ENCODE measurements around the gene DOCK2.

DOCK2 gene

DNA sequence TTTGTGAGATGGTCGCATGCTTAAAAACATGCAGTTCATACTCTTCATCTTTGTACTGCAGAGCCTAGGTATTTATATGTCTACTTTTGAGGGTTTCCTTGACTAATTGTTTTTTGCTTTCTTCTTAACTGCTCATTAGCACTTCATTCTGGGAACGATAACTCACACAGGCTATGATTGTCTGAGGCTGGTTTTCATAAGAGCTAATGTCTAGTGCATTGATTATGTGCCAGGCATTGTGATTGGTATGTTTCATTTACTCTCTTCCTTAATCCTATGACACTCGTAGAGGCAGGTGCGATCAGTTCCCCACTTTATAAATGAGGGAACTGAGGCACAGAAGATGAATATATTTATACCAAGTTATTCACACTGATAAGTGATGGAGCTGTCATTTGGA lies 249.6 kb downstream of the DOCK2 start:
- Histone ChIP-seq H3K4me1 (ENCODE audit: control insufficient read depth, insufficient read depth, low read length) (no peaks in the 10 kb centered on the region), H3K27ac (ENCODE audit: extremely low read depth, low read depth, low read length) (no peak overlapping the region), H3K4me3 (ENCODE audit: low read depth, low read length) (no peak overlapping the region), H3K9me3 (ENCODE audit: control insufficient read depth, insufficient read depth, low read depth, low read length) (no peaks in the 10 kb centered on the region), H3K36me3 (ENCODE audit: control insufficient read depth in 2 of 2, insufficient read depth in 1 of 2, low read length in 2 of 2) (no peaks in the 10 kb centered on the region)
- TF ChIP-seq KLF1 (tag by site-specific recombination; IDR thresholded peaks at IDR 0.05) (no peak), EGR2 (tag by site-specific recombination; IDR thresholded peaks at IDR 0.05; ENCODE audit: low read depth) (no peak), ZXDB (tag by site-specific recombination; IDR thresholded peaks at IDR 0.05) (no peak), ZNF423 (tag by site-specific recombination; IDR thresholded peaks at IDR 0.05) (no peak), SP7 (tag by site-specific recombination; IDR thresholded peaks at IDR 0.05) (no peak), FEZF1 (tag by site-specific recombination; IDR thresholded peaks at IDR 0.05) (no peak), IKZF3 (tag by site-specific recombination; IDR thresholded peaks at IDR 0.05) (no peak), ZNF571 (tag by site-specific recombination; IDR thresholded peaks at IDR 0.05) (no peak), TCF7L2 (IDR thresholded peaks at IDR 0.05; ENCODE audit: borderline replicate concordance, low read depth, low read length) (no peak), YY2 (tag by site-specific recombination; IDR thresholded peaks at IDR 0.05) (no peak), ZNF433 (tag by site-specific recombination; IDR thresholded peaks at IDR 0.05; ENCODE audit: low read depth) (no peak)
- TF ChIP-seq, protein P1, sequence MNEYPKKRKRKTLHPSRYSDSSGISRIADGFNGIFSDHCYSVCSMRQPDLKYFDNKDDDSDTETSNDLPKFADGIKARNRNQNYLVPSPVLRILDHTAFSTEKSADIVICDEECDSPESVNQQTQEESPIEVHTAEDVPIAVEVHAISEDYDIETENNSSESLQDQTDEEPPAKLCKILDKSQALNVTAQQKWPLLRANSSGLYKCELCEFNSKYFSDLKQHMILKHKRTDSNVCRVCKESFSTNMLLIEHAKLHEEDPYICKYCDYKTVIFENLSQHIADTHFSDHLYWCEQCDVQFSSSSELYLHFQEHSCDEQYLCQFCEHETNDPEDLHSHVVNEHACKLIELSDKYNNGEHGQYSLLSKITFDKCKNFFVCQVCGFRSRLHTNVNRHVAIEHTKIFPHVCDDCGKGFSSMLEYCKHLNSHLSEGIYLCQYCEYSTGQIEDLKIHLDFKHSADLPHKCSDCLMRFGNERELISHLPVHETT (tag by site-specific recombination; IDR thresholded peaks at IDR 0.05): no peak
- TF ChIP-seq, protein P2, sequence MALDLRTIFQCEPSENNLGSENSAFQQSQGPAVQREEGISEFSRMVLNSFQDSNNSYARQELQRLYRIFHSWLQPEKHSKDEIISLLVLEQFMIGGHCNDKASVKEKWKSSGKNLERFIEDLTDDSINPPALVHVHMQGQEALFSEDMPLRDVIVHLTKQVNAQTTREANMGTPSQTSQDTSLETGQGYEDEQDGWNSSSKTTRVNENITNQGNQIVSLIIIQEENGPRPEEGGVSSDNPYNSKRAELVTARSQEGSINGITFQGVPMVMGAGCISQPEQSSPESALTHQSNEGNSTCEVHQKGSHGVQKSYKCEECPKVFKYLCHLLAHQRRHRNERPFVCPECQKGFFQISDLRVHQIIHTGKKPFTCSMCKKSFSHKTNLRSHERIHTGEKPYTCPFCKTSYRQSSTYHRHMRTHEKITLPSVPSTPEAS (tag by site-specific recombination; IDR thresholded peaks at IDR 0.05): no peak
- TF ChIP-seq, protein P3, sequence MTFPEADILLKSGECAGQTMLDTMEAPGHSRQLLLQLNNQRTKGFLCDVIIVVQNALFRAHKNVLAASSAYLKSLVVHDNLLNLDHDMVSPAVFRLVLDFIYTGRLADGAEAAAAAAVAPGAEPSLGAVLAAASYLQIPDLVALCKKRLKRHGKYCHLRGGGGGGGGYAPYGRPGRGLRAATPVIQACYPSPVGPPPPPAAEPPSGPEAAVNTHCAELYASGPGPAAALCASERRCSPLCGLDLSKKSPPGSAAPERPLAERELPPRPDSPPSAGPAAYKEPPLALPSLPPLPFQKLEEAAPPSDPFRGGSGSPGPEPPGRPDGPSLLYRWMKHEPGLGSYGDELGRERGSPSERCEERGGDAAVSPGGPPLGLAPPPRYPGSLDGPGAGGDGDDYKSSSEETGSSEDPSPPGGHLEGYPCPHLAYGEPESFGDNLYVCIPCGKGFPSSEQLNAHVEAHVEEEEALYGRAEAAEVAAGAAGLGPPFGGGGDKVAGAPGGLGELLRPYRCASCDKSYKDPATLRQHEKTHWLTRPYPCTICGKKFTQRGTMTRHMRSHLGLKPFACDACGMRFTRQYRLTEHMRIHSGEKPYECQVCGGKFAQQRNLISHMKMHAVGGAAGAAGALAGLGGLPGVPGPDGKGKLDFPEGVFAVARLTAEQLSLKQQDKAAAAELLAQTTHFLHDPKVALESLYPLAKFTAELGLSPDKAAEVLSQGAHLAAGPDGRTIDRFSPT (tag by site-specific recombination; IDR thresholded peaks at IDR 0.05): no peak
- TF ChIP-seq, protein P4, sequence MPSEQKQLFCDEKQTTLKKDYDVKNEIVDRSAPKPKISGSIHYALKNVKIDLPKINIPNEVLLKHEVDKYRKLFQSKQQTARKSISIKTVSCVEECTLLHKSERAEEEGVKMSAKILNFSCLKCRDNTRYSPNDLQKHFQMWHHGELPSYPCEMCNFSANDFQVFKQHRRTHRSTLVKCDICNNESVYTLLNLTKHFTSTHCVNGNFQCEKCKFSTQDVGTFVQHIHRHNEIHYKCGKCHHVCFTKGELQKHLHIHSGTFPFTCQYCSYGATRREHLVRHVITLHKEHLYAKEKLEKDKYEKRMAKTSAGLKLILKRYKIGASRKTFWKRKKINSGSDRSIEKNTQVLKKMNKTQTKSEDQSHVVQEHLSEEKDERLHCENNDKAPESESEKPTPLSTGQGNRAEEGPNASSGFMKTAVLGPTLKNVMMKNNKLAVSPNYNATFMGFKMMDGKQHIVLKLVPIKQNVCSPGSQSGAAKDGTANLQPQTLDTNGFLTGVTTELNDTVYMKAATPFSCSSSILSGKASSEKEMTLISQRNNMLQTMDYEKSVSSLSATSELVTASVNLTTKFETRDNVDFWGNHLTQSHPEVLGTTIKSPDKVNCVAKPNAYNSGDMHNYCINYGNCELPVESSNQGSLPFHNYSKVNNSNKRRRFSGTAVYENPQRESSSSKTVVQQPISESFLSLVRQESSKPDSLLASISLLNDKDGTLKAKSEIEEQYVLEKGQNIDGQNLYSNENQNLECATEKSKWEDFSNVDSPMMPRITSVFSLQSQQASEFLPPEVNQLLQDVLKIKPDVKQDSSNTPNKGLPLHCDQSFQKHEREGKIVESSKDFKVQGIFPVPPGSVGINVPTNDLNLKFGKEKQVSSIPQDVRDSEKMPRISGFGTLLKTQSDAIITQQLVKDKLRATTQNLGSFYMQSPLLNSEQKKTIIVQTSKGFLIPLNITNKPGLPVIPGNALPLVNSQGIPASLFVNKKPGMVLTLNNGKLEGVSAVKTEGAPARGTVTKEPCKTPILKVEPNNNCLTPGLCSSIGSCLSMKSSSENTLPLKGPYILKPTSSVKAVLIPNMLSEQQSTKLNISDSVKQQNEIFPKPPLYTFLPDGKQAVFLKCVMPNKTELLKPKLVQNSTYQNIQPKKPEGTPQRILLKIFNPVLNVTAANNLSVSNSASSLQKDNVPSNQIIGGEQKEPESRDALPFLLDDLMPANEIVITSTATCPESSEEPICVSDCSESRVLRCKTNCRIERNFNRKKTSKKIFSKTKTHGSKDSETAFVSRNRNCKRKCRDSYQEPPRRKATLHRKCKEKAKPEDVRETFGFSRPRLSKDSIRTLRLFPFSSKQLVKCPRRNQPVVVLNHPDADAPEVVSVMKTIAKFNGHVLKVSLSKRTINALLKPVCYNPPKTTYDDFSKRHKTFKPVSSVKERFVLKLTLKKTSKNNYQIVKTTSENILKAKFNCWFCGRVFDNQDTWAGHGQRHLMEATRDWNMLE (tag by site-specific recombination; conservative IDR thresholded peaks at IDR 0.05; ENCODE audit: low read depth): no peak
- TF ChIP-seq, protein P5, sequence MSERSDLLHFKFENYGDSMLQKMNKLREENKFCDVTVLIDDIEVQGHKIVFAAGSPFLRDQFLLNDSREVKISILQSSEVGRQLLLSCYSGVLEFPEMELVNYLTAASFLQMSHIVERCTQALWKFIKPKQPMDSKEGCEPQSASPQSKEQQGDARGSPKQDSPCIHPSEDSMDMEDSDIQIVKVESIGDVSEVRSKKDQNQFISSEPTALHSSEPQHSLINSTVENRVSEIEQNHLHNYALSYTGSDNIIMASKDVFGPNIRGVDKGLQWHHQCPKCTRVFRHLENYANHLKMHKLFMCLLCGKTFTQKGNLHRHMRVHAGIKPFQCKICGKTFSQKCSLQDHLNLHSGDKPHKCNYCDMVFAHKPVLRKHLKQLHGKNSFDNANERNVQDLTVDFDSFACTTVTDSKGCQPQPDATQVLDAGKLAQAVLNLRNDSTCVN (tag by site-specific recombination; optimal IDR thresholded peaks at IDR 0.05): no peak
- TF ChIP-seq, protein P6, sequence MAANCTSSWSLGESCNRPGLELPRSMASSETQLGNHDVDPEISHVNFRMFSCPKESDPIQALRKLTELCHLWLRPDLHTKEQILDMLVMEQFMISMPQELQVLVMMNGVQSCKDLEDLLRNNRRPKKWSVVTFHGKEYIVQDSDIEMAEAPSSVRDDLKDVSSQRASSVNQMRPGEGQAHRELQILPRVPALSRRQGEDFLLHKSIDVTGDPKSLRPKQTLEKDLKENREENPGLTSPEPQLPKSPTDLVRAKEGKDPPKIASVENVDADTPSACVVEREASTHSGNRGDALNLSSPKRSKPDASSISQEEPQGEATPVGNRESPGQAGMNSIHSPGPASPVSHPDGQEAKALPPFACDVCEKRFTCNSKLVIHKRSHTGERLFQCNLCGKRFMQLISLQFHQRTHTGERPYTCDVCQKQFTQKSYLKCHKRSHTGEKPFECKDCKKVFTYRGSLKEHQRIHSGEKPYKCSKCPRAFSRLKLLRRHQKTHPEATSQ (tag by site-specific recombination; IDR thresholded peaks at IDR 0.05): no peak
- ChIA-PET POLR2A (no interaction called here), CTCF (interaction anchor here (0.9 to 1.6 kb wide), 2 partner anchors 18 to 94 kb away, joined by 3 to 6 read pairs; partner anchors contain the start of gene INSYN2B)

Measured in HEK293 (cell line).